Endothelial cell of umbilical vein (primary cell): ENCODE results near the gene THOC2. TPM values are rescaled to one million over a fixed set of nuclear protein-coding genes. Genes with fewer than 3 reads are reported as not detected.
A peak's percentile ranks its signal among the peaks of the same experiment; 100 is the strongest.

ENCODE experiments used
- BruUV-seq: library from RNA; stranded (reverse); fragments of 400-500 nt; replicated peaks from 2 replicates; lab custom pipeline; 2021; lab: Mats Ljungman, UMichigan
- CTCF ChIA-PET: fragments of 300-600, 350-600 bp; sonication (Branson Sonifier 250); formaldehyde crosslinking; loops from one replicate; lab custom pipeline; 2021; ENCODE audit warnings: antibody characterized with exemption, inconsistent platforms; lab: Charles Lee
- POLR2A ChIA-PET: fragments of 300-600, 350-600 bp; sonication (Branson Sonifier 250); formaldehyde crosslinking; loops from one replicate; lab custom pipeline; 2021; ENCODE audit warnings: antibody characterized with exemption, inconsistent platforms; lab: Charles Lee
- DNase-seq: peaks from one replicate; pipeline ENCODE4 v3.0.0-alpha.2; 2011; ENCODE audit warnings: low read depth, low spot score
- FAIRE-seq: peaks from 2 replicates; lab custom pipeline; 2011; peaks lifted over from hg19 to GRCh38; lab: Jason Lieb, UNC
- H2AFZ ChIP-seq: 2 replicates; pipeline ENCODE4 v1.6.0; 2012; ENCODE audit warnings: low read depth, low read length, control low read depth, inconsistent platforms
- H3K27ac ChIP-seq: 2 replicates; pipeline ENCODE4 v1.5.1; 2011; ENCODE audit warnings: low read depth, mild to moderate bottlenecking, control low read depth, low read length, moderate library complexity; ENCODE audit not compliant: insufficient read depth
- H3K27me3 ChIP-seq, 2 experiments: 2 replicates each; pipeline versions ENCODE4 v1.6.0 to v1.6.1; 2011; ENCODE audit warnings: low read length in 2 of 2, mixed read lengths in 1 of 2; ENCODE audit not compliant: control insufficient read depth in 2 of 2, insufficient read depth in 2 of 2
- H3K36me3 ChIP-seq, 2 experiments: 2 replicates in 1 of 2; 3 replicates in 1 of 2; pipeline ENCODE4 v1.5.1; 2011; ENCODE audit warnings: low read length in 2 of 2, mild to moderate bottlenecking in 1 of 2, moderate library complexity in 1 of 2; ENCODE audit not compliant: control insufficient read depth in 2 of 2, insufficient read depth in 2 of 2; ENCODE audit errors: extremely low read depth in 1 of 2
- H3K4me1 ChIP-seq: 3 replicates; pipeline ENCODE4 v1.5.1; 2011; ENCODE audit warnings: mild to moderate bottlenecking, low read length; ENCODE audit not compliant: control insufficient read depth, insufficient read depth; ENCODE audit errors: extremely low read depth
- H3K4me2 ChIP-seq: 2 replicates; pipeline ENCODE4 v1.6.1; 2011; ENCODE audit warnings: low read length, control low read depth, mixed read lengths; ENCODE audit not compliant: insufficient read depth
- H3K4me3 ChIP-seq, 3 experiments: fragments of 200-600 bp in 1 of 3; sonication (generic), shearing (Covaris generic) in 1 of 3; replicated peaks in 1 of 3; 2 replicates each; pipeline ENCODE4 v1.5.1; 2011 to 2016; ENCODE audit warnings: control low read depth in 3 of 3, low read length in 3 of 3, mild to moderate bottlenecking in 2 of 3, inconsistent platforms in 1 of 3, low read depth in 1 of 3, moderate library complexity in 1 of 3; ENCODE audit not compliant: insufficient read depth in 1 of 3
- H3K79me2 ChIP-seq: 2 replicates; pipeline ENCODE4 v1.6.0; 2012; ENCODE audit warnings: low read length, inconsistent platforms; ENCODE audit not compliant: control insufficient read depth, insufficient read depth
- H3K9ac ChIP-seq: replicated peaks from 2 replicates; pipeline ENCODE3; 2011; ENCODE audit warnings: low read length, control low read depth; ENCODE audit not compliant: insufficient read depth; ENCODE audit errors: extremely low read depth
- H3K9me1 ChIP-seq: replicated peaks from 3 replicates; pipeline ENCODE4 v1.6.0; 2011; ENCODE audit warnings: mild to moderate bottlenecking, low read length; ENCODE audit not compliant: control insufficient read depth, insufficient read depth; ENCODE audit errors: extremely low read depth
- H3K9me3 ChIP-seq: replicated peaks from 2 replicates; pipeline ENCODE4 v1.5.1; 2012; ENCODE audit warnings: low read length, inconsistent platforms; ENCODE audit not compliant: control insufficient read depth, insufficient read depth
- H4K20me1 ChIP-seq: replicated peaks from 2 replicates; pipeline ENCODE3; 2011; ENCODE audit warnings: mild to moderate bottlenecking, low read length; ENCODE audit not compliant: control insufficient read depth, insufficient read depth; ENCODE audit errors: extremely low read depth
- EZH2 ChIP-seq: IDR thresholded peaks from 2 replicates; pipeline ENCODE4 v1.6.1; 2012; ENCODE audit warnings: borderline replicate concordance, low read depth, mild to moderate bottlenecking, moderate library complexity, low read length, inconsistent platforms; ENCODE audit not compliant: severe bottlenecking
- GATA2 ChIP-seq: IDR thresholded peaks from 2 replicates; pipeline ENCODE4 v1.7.0; 2011; ENCODE audit warnings: low read depth, mild to moderate bottlenecking, moderate library complexity, mixed read lengths, low read length; ENCODE audit not compliant: insufficient read length, insufficient read depth
- MYC ChIP-seq: IDR thresholded peaks from one replicate; pipeline ENCODE4 v1.6.1; 2011; ENCODE audit warnings: mild to moderate bottlenecking, low read depth, low read length
- POLR2A ChIP-seq: IDR thresholded peaks from 2 replicates; pipeline ENCODE4 v1.6.1; 2012; ENCODE audit warnings: low read depth, mild to moderate bottlenecking, control low read depth, low read length
- dilution Hi-C: fragments of 300-500 bp; cut with MboI; formaldehyde crosslinking; loops from one replicate; pipeline ENCODE4 v1.15.0; 2019; ENCODE audit warnings: low sequenced_read_pairs; ENCODE audit not compliant: extremely low pct_ligation_motif_present
- intact Hi-C: fragments of 100-400 bp; cut with micrococcal nuclease; formaldehyde crosslinking; loops from one replicate; pipeline ENCODE4 v1.10.0; 2022
- polyA plus RNA-seq, 4 experiments: library from polyadenylated mRNA; depleted of rRNA in 3 of 4; stranded (reverse) in 3 of 4; unstranded in 1 of 4; fragments of >200 nt; gene quantifications; 2 replicates each; pipeline versions ENCODE4 v1.2.1 to v1.2.3, GENCODE V29; 2011 to 2012; ENCODE audit warnings: missing spikeins in 1 of 4
- total RNA-seq: library from RNA; stranded (reverse); gene quantifications from 2 replicates; pipeline ENCODE4 v1.2.3, GENCODE V29; 2021
- TF ChIP-seq, protein P1 (sequence below), 2 donors: IDR thresholded peaks; 1 replicate in 1 of 2; 2 replicates in 1 of 2; pipeline ENCODE4 v1.5.1; 2011; ENCODE audit warnings: low read length in 2 of 2, mild to moderate bottlenecking in 2 of 2, moderate library complexity in 2 of 2, control low read depth in 1 of 2, inconsistent platforms in 1 of 2, low read depth in 1 of 2; ENCODE audit not compliant: insufficient read depth in 1 of 2; ENCODE audit errors: extremely low read depth in 1 of 2

The THOC2 gene
- total and polyA plus RNA-seq, 2 donors (not counting 3 experiments of a cell fraction or from before 2014, with no cell fraction given) = 26.0 to 72.9 TPM

DNA sequence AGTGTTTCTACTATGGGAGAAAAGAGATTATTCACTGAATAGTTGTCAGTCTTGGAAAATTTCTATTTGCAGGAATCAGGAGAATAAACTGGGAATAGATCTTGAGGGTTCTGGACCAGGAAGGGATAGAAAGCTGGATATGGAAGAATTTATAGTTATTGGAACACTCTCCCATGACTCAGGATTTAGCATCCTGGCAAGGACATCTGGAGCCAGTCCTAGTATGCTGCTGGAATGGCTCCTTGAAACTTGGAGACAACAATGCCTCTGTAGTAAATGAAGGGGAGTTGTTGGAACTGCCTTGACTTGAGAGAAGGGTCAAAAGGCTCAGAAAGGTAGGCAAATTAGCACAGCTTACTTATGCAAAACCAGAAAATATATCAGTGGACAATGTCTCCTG, 23.5 kb upstream of the THOC2 start:
- peak; percentile 66 for FAIRE-seq
- Histone ChIP-seq H2AFZ (no peak overlapping the region), H3K9ac (no peak overlapping the region), H4K20me1 (no peaks in the 10 kb centered on the region), H3K79me2 (no peaks in the 10 kb centered on the region), H3K9me3 (no peaks in the 10 kb centered on the region), H3K36me3 (no peaks in the 10 kb centered on the region), H3K4me1 (no peaks in the 10 kb centered on the region), H3K9me1 (no peaks in the 10 kb centered on the region), H3K4me3 (no peak overlapping the region), H3K27ac (no peak overlapping the region), H3K4me2 (no peak overlapping the region), H3K27me3 (no peaks in the 10 kb centered on the region)
- no peak for TF ChIP-seq MYC
- TF ChIP-seq, protein P1, sequence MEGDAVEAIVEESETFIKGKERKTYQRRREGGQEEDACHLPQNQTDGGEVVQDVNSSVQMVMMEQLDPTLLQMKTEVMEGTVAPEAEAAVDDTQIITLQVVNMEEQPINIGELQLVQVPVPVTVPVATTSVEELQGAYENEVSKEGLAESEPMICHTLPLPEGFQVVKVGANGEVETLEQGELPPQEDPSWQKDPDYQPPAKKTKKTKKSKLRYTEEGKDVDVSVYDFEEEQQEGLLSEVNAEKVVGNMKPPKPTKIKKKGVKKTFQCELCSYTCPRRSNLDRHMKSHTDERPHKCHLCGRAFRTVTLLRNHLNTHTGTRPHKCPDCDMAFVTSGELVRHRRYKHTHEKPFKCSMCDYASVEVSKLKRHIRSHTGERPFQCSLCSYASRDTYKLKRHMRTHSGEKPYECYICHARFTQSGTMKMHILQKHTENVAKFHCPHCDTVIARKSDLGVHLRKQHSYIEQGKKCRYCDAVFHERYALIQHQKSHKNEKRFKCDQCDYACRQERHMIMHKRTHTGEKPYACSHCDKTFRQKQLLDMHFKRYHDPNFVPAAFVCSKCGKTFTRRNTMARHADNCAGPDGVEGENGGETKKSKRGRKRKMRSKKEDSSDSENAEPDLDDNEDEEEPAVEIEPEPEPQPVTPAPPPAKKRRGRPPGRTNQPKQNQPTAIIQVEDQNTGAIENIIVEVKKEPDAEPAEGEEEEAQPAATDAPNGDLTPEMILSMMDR (IDR thresholded peaks at IDR 0.05; ENCODE audit: extremely low read depth in 1 of 2, insufficient read depth in 1 of 2, low read depth in 1 of 2, low read length in 2 of 2) = no peak
- TF ChIP-seq POLR2A = no peak
- TF ChIP-seq EZH2 = no peak
- POLR2A ChIA-PET = no interaction called here
- dilution Hi-C loops = no loop called here
- no TSS peak for BruUV-seq
- peak; percentile 7 for DNase-seq
- CTCF ChIA-PET = no interaction called here
- intact Hi-C loops = no loop called here

DNA sequence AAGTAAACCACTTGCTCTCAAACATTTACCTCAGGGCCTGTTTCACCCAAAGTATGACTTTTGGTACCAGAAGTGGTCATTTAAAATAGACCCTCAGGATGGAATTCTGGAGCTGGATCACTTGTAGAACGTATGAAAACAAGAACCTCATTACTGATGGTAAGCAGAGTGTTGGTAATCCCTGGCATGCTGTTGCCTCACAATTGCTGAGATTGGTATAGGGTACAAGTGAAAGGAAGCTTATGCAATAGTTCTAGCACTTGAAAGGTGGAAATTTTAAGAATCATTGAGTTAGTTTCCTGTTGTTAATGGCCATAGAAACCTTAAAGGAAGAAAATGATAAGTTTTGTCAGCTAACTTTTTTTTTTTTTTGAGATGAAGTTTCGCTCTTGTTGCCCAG, 22.3 kb upstream of the THOC2 start:
- TF ChIP-seq POLR2A = no peak
- no peak for TF ChIP-seq GATA2
- TF ChIP-seq MYC = no peak
- CTCF ChIA-PET = no interaction called here
- POLR2A ChIA-PET = no interaction called here
- no peaks in the 10 kb centered on the region for H3K4me1 ChIP-seq
- no peaks in the 10 kb centered on the region for H4K20me1 ChIP-seq
- H3K9me3 ChIP-seq = no peaks in the 10 kb centered on the region
- no peak overlapping the region for H3K4me3 ChIP-seq
- H3K9me1 ChIP-seq = no peaks in the 10 kb centered on the region
- no peak overlapping the region for H2AFZ ChIP-seq
- DNase-seq (peak; percentile 16), FAIRE-seq (peak; percentile 38)
- H3K27me3 ChIP-seq = no peaks in the 10 kb centered on the region
- BruUV-seq = no TSS peak
- dilution Hi-C loops = no loop called here
- no peaks in the 10 kb centered on the region for H3K36me3 ChIP-seq
- no peak overlapping the region for H3K9ac ChIP-seq
- H3K4me2 ChIP-seq = no peak overlapping the region
- intact Hi-C loops = no loop called here
- no peak overlapping the region for H3K27ac ChIP-seq
- no peaks in the 10 kb centered on the region for H3K79me2 ChIP-seq
